ENCODE data around the gene RPS18.

The RPS18 gene

GRCh38 chr6:33315793-33316602 is 44.1 kb downstream of the RPS18 start:
- DNase-seq, result no peak

DNA sequence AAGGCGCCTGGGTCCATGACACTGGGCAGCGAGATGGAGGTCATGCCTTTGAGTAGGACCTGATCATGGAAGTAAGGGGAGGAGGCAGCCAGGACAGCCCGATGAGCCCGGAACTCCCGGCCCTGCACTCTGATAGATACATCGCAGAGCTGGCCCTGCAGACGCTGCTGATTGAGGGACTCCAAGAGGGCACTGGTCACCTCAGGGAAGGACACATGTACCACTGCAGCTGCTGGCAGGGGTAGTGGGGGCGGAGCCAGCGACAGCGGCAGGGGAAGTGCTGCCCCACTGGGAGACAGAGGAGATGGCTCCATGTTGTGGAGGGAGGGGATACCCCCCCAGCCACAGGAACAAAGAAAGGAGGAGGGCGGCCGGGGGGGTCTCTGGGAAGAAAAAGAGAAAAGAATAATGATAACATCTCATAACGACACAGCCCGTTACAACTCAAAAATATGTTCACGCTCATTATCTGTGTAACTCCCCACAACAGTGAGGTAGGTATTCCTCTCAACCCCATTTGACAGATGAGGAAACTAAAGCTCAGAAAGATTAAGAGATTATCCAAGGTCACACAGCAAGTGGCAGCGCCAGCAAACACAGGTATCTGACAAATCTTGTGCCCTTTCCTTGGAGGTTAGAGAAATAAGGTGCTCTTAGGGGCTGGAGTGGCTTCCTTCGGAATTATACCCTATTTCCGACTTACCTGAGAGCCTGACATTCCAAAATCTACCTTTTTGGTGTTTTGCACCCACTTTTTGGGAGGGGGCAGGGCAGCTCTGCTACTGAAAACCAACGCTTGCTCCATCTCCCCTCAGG is 44.9 kb downstream of the RPS18 start:
- DNase-seq, result no peak

- no peak for DNase-seq
Measured at GRCh38 chr6:33317419-33317668, 45.5 kb downstream of the RPS18 start.

DNA sequence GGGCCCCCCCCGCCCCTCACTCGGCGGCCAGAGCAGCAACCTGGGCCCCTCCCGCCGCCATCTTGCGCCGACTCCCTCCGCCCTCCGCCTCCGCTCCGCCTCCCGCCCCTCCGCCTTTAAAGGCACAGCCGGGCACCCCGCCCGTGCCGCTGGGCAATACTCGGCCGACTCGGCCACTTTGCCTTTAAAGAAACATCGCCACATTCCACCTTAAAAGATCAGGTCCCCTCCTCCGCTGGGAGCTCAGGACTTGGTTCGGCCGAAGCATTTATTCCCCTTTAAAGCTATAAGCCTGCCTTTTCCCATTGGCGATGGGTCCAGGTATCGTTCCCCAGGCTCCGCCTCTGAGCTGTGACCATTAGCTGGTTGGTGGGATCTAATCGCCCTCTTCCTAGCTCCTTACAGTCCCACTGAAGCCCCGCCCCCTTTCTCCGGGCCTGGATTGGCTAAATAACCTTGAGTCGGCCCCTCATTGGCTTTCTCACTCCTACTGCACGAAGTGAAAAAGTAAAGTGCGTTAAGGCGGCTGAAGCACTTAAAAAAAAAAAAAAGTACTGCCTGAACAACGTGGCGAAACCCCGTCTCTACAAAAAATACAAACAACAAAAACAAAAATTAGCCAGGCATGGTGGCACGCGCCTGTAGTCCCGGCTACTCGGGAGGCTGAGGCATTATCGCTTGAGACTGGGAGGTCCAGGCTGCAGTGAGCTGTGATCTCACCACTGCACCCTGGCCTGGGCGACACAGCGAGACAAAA is 46.0 kb downstream of the RPS18 start, which contains the start of gene ZBTB22:
ZBTB22 (minus strand) TSS at position 76 of the 757 bp plus-strand sequence. CDS start 828 bp downstream, outside the sequence.
- DNase-seq, result peak; percentile 99

DNA sequence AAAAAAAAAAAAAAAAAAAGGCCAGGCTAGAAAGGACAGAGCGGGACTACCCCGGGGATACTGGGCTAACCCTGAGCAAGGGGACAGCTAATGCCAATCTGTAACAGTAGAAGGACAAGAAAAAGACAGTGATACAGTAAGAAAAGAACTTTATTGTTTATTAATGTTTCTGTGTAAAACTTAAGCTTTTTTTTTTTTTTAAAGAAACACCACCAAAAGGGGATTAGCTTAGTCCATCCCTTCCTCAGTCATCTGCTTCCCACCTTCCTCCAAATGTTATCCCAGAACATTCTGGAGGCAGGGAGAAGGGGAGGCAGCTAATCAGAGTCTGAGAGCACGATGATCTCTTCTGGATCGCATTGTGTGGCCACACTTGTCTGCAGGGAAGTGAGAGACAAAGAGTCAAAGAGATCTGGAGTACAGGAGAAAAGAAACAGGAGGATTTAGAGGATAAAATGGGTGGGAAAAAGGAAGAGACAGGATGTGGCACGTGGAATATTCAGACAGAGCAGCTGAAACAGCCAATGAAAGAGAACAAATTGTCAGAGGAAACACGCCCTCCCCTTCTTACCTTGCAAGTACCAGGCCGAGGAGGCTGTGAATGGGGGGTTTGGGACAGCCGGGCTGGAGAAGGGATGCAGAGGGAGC is 46.7 kb downstream of the RPS18 start:
- no peak for DNase-seq

GRCh38 chr6:33319939-33320314 is 48.1 kb downstream of the RPS18 start:
- DNase-seq, result no peak

GRCh38 chr6:33320315-33321181 is 48.7 kb downstream of the RPS18 start:
- DNase-seq, result peak; percentile 83

DNA sequence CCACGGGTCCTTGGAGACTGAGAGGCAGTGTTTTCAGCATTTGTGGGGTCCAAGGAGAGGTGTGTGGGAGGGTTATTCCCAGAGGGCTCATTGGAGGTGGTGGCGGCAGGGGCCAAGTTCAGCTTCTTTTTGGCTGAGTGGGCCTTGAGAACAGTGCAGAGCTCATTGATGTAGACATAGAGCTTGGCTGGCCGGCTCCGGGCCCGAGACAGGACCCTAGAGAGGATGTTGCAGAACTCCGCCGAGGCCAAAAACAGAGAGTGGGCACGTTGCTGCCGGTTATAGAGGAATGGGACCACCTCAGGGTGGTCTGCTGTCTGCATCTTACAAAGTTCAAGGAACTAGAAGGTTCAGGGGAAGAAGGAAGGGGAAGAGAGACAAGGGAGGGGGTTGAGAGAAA is 49.4 kb downstream of the RPS18 start:
- DNase-seq, result no peak

- DNase-seq, result no peak
Measured at GRCh38 chr6:33323623-33323948, 51.7 kb downstream of the RPS18 start.

GRCh38 chr6:33324125-33324524 is 52.2 kb downstream of the RPS18 start:
- DNase-seq, result no peak
